WTC11 (cell line): ENCODE results near the gene GRK3.

Source experiments
- AR ChIP-seq: fragments of 250-450 bp; sonication (Bioruptor Pico); IDR thresholded peaks from 2 replicates; pipeline ENCODE4 v1.9.0; 2021; ENCODE audit warnings: mild to moderate bottlenecking
- ATF2 ChIP-seq: sonication (generic); formaldehyde crosslinking; IDR thresholded peaks from 2 replicates; pipeline ENCODE4 v1.8.1; 2022; ENCODE audit warnings: low read depth, missing genetic modification reagents, borderline replicate concordance
- CTCF ChIP-seq: fragments of 200-600 bp; IDR thresholded peaks from 2 replicates; pipeline ENCODE4 v1.8.0; 2022; ENCODE audit warnings: antibody characterized with exemption
- NFYB ChIP-seq: sonication (generic); formaldehyde crosslinking; conservative IDR thresholded peaks from 2 replicates; pipeline ENCODE4 v1.8.0; 2022; ENCODE audit warnings: low read depth, missing genetic modification reagents
- ZBTB43 ChIP-seq: sonication (generic); formaldehyde crosslinking; IDR thresholded peaks from 2 replicates; pipeline ENCODE4 v1.8.1; 2023; ENCODE audit warnings: mild to moderate bottlenecking, missing genetic modification reagents

GRCh38 chr22:25655371-25655935, 91.0 kb downstream of the GRK3 start:
- TF ChIP-seq NFYB (CRISPR knock-in tag) (no peak), CTCF (no peak), ZBTB43 (CRISPR knock-in tag) (no peak), ATF2 (CRISPR knock-in tag) (no peak), AR (CRISPR knock-in tag) (no peak)
